ENCODE results near the gene LAMA1.

DNA sequence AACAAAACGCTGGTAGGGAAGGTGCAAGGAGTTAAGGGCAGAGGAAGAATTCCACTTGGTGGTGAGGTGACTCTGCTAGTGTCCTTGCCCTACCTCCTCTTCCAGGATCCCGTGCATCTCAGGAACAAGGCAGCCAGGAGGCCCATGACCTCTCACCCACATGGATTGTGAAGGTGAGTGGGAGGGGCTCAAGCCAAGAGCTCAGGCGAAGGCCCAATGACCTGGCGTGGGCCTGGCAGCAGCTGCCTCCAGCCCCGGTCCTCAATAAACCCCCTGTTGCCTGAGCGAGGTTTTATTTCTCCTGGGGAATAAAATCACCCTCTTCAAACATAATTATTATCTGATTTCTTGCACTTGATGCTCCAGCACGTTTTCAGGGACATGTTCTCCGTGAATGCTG, 28.2 kb downstream of the LAMA1 start:
- TF ChIP-seq, protein P1, sequence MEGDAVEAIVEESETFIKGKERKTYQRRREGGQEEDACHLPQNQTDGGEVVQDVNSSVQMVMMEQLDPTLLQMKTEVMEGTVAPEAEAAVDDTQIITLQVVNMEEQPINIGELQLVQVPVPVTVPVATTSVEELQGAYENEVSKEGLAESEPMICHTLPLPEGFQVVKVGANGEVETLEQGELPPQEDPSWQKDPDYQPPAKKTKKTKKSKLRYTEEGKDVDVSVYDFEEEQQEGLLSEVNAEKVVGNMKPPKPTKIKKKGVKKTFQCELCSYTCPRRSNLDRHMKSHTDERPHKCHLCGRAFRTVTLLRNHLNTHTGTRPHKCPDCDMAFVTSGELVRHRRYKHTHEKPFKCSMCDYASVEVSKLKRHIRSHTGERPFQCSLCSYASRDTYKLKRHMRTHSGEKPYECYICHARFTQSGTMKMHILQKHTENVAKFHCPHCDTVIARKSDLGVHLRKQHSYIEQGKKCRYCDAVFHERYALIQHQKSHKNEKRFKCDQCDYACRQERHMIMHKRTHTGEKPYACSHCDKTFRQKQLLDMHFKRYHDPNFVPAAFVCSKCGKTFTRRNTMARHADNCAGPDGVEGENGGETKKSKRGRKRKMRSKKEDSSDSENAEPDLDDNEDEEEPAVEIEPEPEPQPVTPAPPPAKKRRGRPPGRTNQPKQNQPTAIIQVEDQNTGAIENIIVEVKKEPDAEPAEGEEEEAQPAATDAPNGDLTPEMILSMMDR (conservative IDR thresholded peaks at IDR 0.05; ENCODE audit: low read length) = no peak
- no peak for TF ChIP-seq EZH2phosphoT487 (IDR thresholded peaks at IDR 0.05; ENCODE audit: borderline replicate concordance)

Data from Loucy (cell line).